Right ventricle myocardium inferior (tissue), 1 donor: ENCODE results near the gene HOXA9. TPM values are rescaled to one million over a fixed set of nuclear protein-coding genes. Genes with fewer than 3 reads are reported as not detected.

Source experiments
- ATAC-seq: fragments of 200-7000 bp; cut with Tn5 transposase; one replicate; pipeline ENCODE4 v1.9.1; 2020; ENCODE audit warnings: mild to moderate bottlenecking, moderate library complexity
- DNase-seq: peaks from one replicate; pipeline ENCODE4 v3.0.0; 2021; ENCODE audit errors: missing footprints
- intact Hi-C: fragments of 100-400 bp; cut with DNase I; formaldehyde crosslinking; loops from one replicate; pipeline ENCODE4 v1.11.0; 2022
- total RNA-seq: library from RNA; stranded (reverse); fragmentation: NEBNext Ultra II Directional; extraction: Animal tissue kit (Norgen Biotek cat#: 25700); gene quantifications from one replicate; pipeline ENCODE4 v1.2.1, GENCODE V29; 2021
- donor health status: DM: no; HTN: yes; CAD: no; lungs with severe emphysema.

The HOXA9 gene
- total RNA-seq, 1 donor from 2014 or later, result not detected

GRCh38 chr7:27140126-27140857, 25.0 kb downstream of the HOXA9 start:
- ATAC-seq (no peak), DNase-seq (no peak)
- intact Hi-C loops, result no loop called here

GRCh38 chr7:27139334-27140125, 25.8 kb downstream of the HOXA9 start:
- ATAC-seq (no peak), DNase-seq (no peak)
- intact Hi-C loops, result no loop called here

GRCh38 chr7:27138985-27139333, 26.4 kb downstream of the HOXA9 start:
- ATAC-seq, result no peak
- intact Hi-C loops, result no loop called here
- DNase-seq, result no peak

- DNase-seq, result no peak
Observed at GRCh38 chr7:27138472-27138871, 26.9 kb downstream of the HOXA9 start.

GRCh38 chr7:27137640-27138315, 27.6 kb downstream of the HOXA9 start:
- intact Hi-C loops, result no loop called here
- DNase-seq, result no peak
- no peak for ATAC-seq

More at GRCh38 chr7:27138472-27138871, 26.9 kb downstream of the HOXA9 start:
- no peak for ATAC-seq
- intact Hi-C loops, result no loop called here

- DNase-seq (no peak), ATAC-seq (no peak)
- intact Hi-C loops, result no loop called here
Observed at GRCh38 chr7:27134392-27134791, 30.9 kb downstream of the HOXA9 start.

- DNase-seq (no peak), ATAC-seq (no peak)
- intact Hi-C loops, result loop anchor here (2.0 kb wide), 1 partner anchor 279 kb away; no protein-coding TSS in a partner anchor
Observed at GRCh38 chr7:27133409-27134231, 31.7 kb downstream of the HOXA9 start.

GRCh38 chr7:27132978-27133377, 32.4 kb downstream of the HOXA9 start:
- intact Hi-C loops, result loop anchor here (2.0 kb wide), 1 partner anchor 278 kb away; no protein-coding TSS in a partner anchor
- no peak for ATAC-seq
- DNase-seq, result no peak

GRCh38 chr7:27132214-27132613, 33.1 kb downstream of the HOXA9 start:
- DNase-seq (no peak), ATAC-seq (no peak)
- intact Hi-C loops, result loop anchor here (2.0 kb wide), 1 partner anchor 277 kb away; no protein-coding TSS in a partner anchor

GRCh38 chr7:27131390-27131819, 33.9 kb downstream of the HOXA9 start:
- intact Hi-C loops, result no loop called here
- ATAC-seq, result no peak

GRCh38 chr7:27130540-27131389, 34.6 kb downstream of the HOXA9 start, which contains the start of gene HOXA4:
HOXA4 (minus strand) TSS chr7:27130757; CDS start chr7:27130733, 24 bp downstream.
- DNase-seq, result peak; percentile 94
- intact Hi-C loops, result no loop called here
- peak; percentile 80 for ATAC-seq

More at GRCh38 chr7:27131390-27131819, 33.9 kb downstream of the HOXA9 start:
- DNase-seq, result no peak

- peak; percentile 13 for ATAC-seq
- no peak for DNase-seq
- intact Hi-C loops, result no loop called here
Observed at GRCh38 chr7:27129729-27130539, 35.4 kb downstream of the HOXA9 start.

GRCh38 chr7:27128776-27129728, 36.3 kb downstream of the HOXA9 start:
- intact Hi-C loops, result no loop called here
- DNase-seq, result no peak
- no peak for ATAC-seq

GRCh38 chr7:27128034-27128433, 37.3 kb downstream of the HOXA9 start:
- DNase-seq (no peak), ATAC-seq (no peak)
- intact Hi-C loops, result no loop called here

- DNase-seq, result no peak
- intact Hi-C loops, result no loop called here
- ATAC-seq, result no peak
Observed at GRCh38 chr7:27126596-27127327, 38.6 kb downstream of the HOXA9 start.
